CD4-positive, alpha-beta T cell treated with Interleukin-17A for 1 hour (primary cell): ENCODE results near the gene SYPL2.
"Not testable (repeated sequence)": the region's sequence is repeated elsewhere in the genome, so short reads cannot be mapped to it uniquely, and the experiment has no call there.

Experiments
- DNase-seq: peaks from one replicate; pipeline ENCODE4 v3.0.0-alpha.2; 2020

The SYPL2 gene

GRCh38 chr1:109472779-109473178, 6.4 kb downstream of the SYPL2 start:
- no peak for DNase-seq

GRCh38 chr1:109473284-109474057, 7.1 kb downstream of the SYPL2 start:
- DNase-seq, result not testable (repeated sequence)

- no peak for DNase-seq
Measured at GRCh38 chr1:109474697-109475096, 8.4 kb downstream of the SYPL2 start.

GRCh38 chr1:109475261-109475660, 8.9 kb downstream of the SYPL2 start:
- DNase-seq, result no peak

- DNase-seq, result no peak
Measured at GRCh38 chr1:109476825-109477224, 10.5 kb downstream of the SYPL2 start.

GRCh38 chr1:109477821-109478220, 11.5 kb downstream of the SYPL2 start:
- no peak for DNase-seq

GRCh38 chr1:109478806-109479205, 12.5 kb downstream of the SYPL2 start:
- peak; percentile 47 for DNase-seq

GRCh38 chr1:109479311-109479710, 13.0 kb downstream of the SYPL2 start:
- DNase-seq, result no peak

- no peak for DNase-seq
Measured at GRCh38 chr1:109479901-109480300, 13.6 kb downstream of the SYPL2 start.

GRCh38 chr1:109481646-109482045, 15.3 kb downstream of the SYPL2 start:
- DNase-seq, result no peak

GRCh38 chr1:109482242-109482641, 15.9 kb downstream of the SYPL2 start:
- no peak for DNase-seq

- DNase-seq, result peak; percentile 60
Measured at GRCh38 chr1:109482791-109483671, 16.7 kb downstream of the SYPL2 start.

GRCh38 chr1:109483672-109484518, 17.5 kb downstream of the SYPL2 start, which contains the start of gene ATXN7L2:
ATXN7L2 (plus strand) TSS chr1:109483905; CDS start chr1:109483954, 49 bp downstream.
- peak; percentile 96 for DNase-seq

GRCh38 chr1:109484519-109484975, 18.2 kb downstream of the SYPL2 start:
- DNase-seq, result no peak

GRCh38 chr1:109485001-109485400, 18.7 kb downstream of the SYPL2 start:
- DNase-seq, result no peak

- no peak for DNase-seq
Measured at GRCh38 chr1:109487261-109487660, 20.9 kb downstream of the SYPL2 start.

- DNase-seq, result no peak
Measured at GRCh38 chr1:109488201-109488600, 21.9 kb downstream of the SYPL2 start.

GRCh38 chr1:109488696-109489095, 22.4 kb downstream of the SYPL2 start:
- no peak for DNase-seq

- peak; percentile 83 for DNase-seq
Measured at GRCh38 chr1:109490029-109490933, 23.9 kb downstream of the SYPL2 start.

- DNase-seq, result no peak
Measured at GRCh38 chr1:109490934-109491302, 24.6 kb downstream of the SYPL2 start.

- no peak for DNase-seq
Measured at GRCh38 chr1:109491372-109491771, 25.0 kb downstream of the SYPL2 start.

- DNase-seq, result no peak
Measured at GRCh38 chr1:109492779-109493178, 26.4 kb downstream of the SYPL2 start.
